Epithelial cell of esophagus (primary cell): Measurements from ENCODE around the gene LINC00237.

Experiments used
- DNase-seq: peaks from one replicate; pipeline ENCODE4 v3.0.0; 2010; ENCODE audit warnings: low read depth
- H3K4me3 ChIP-seq: 2 replicates; pipeline ENCODE4 v1.5.1; 2011; ENCODE audit warnings: mild to moderate bottlenecking, low read length, control low read depth
- CTCF ChIP-seq: IDR thresholded peaks from 2 replicates; pipeline ENCODE4 v1.5.1; 2011; ENCODE audit warnings: low read depth, mild to moderate bottlenecking, low read length, control low read depth, inconsistent platforms; ENCODE audit not compliant: insufficient read depth; ENCODE audit errors: missing control alignments

The LINC00237 gene

GRCh38 chr20:21104466-21104761, 1.7 kb downstream of the LINC00237 start:
- no peak overlapping the region for H3K4me3 ChIP-seq
- no peak for DNase-seq
- no peak for TF ChIP-seq CTCF

GRCh38 chr20:21103582-21104465, 2.3 kb downstream of the LINC00237 start:
- DNase-seq: peak; percentile 4
- no peak for TF ChIP-seq CTCF
- no peak overlapping the region for H3K4me3 ChIP-seq

- H3K4me3 ChIP-seq: no peak overlapping the region
- no peak for TF ChIP-seq CTCF
- peak; percentile 36 for DNase-seq
Observed at GRCh38 chr20:21102603-21103311, 3.4 kb downstream of the LINC00237 start.

GRCh38 chr20:21101932-21102575, 4.1 kb downstream of the LINC00237 start:
- no peak for TF ChIP-seq CTCF
- H3K4me3 ChIP-seq: no peak overlapping the region
- no peak for DNase-seq

GRCh38 chr20:21101453-21101931, 4.7 kb downstream of the LINC00237 start:
- TF ChIP-seq CTCF: no peak
- DNase-seq: peak; percentile 16
- peak overlapping the region; percentile 10 for H3K4me3 ChIP-seq

GRCh38 chr20:21100578-21101452, 5.3 kb downstream of the LINC00237 start:
- TF ChIP-seq CTCF: no peak
- H3K4me3 ChIP-seq: peak overlapping the region; percentile 13
- peak; percentile 5 for DNase-seq
